Neural progenitor cell (in vitro differentiated cells): ENCODE results near the gene KLHDC9.

ENCODE experiments used
- CTCF ChIP-seq: fragments of 200-600 bp; sonication (generic); IDR thresholded peaks from 2 replicates; pipeline ENCODE4 v1.5.1; 2017; ENCODE audit warnings: antibody characterized with exemption, mild to moderate bottlenecking
- EZH2 ChIP-seq: fragments of 200-600 bp; sonication (generic); IDR thresholded peaks from 2 replicates; pipeline ENCODE4 v1.6.1; 2017; ENCODE audit warnings: antibody characterized with exemption, mild to moderate bottlenecking, moderate library complexity
- EZH2phosphoT487 ChIP-seq: fragments of 200-600 bp; sonication (generic); IDR thresholded peaks from 2 replicates; pipeline ENCODE4 v1.6.1; 2017; ENCODE audit warnings: antibody characterized with exemption

GRCh38 chr1:161096530-161096929 is 1.6 kb upstream of the KLHDC9 start:
- TF ChIP-seq CTCF, result no peak
- TF ChIP-seq EZH2, result no peak
- no peak for TF ChIP-seq EZH2phosphoT487
